Thyroid gland (tissue), 4 donors: Measurements from ENCODE around the gene LRMDA.

Experiments
- CTCF ChIP-seq, 6 experiments: fragments of 200-600 bp in 3 of 6; fragments of 450-650 bp in 3 of 6; sonication (generic) in 3 of 6; IDR thresholded peaks; one replicate each; pipeline ENCODE4 v1.5.1; 2016 to 2019; ENCODE audit warnings: antibody characterized with exemption in 6 of 6, mild to moderate bottlenecking in 2 of 6, inconsistent platforms in 1 of 6, moderate library complexity in 1 of 6
- POLR2A ChIP-seq, 2 donors: fragments of 450-650 bp; IDR thresholded peaks; one replicate each; pipeline ENCODE4 v1.6.1; 2017; ENCODE audit warnings: antibody characterized with exemption in 2 of 2, mild to moderate bottlenecking in 2 of 2, moderate library complexity in 1 of 2

GRCh38 chr10:75399461-75400162 lies 31.8 kb upstream of the LRMDA start:
- peak in 5 of 6 experiments; percentile 19 to 85 (median 55) for TF ChIP-seq CTCF (IDR thresholded peaks at IDR 0.05)
- no peak for TF ChIP-seq POLR2A (IDR thresholded peaks at IDR 0.05)
